ENCODE measurements around the gene NCAN. TPM values are rescaled to one million over a fixed set of nuclear protein-coding genes. Genes with fewer than 3 reads are reported as not detected.

NCAN gene
- total RNA-seq, 1 experiment from 2014 or later = 3.0 TPM

DNA sequence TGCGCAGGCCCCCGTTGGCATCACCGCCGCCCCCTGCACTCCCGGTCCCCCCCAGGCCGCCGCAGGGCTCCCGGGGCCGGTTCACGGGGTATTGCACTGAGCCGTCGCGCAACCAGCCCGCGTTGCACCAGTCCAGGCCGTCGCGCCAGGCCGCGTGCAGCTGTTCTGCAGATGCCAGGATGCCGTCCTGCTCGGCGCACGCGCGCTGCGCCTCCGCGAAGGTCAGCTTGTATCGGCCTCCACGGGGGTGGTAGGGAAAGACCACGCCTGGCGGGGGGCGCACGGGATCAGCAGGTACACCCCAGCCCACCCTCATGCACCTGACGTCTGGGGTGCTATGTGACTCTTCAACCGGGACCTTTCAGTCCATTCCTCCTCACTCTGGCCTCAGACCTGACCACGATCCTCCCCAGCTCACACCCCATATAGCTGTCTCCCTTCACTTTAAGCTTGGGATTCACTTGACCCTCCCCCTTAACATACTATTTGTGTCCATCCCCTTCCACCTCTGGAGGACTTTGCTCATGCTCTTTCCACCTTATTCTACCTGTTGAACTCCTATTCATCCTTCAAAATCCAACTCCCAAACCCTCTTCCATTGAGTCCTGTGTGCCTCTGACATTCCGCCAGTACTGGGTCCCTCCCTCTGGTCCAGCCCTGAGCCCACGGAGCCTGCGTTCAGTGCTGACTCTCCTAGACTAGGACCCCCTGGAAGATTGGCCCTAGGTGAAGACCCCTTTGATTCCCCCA is 47.0 kb downstream of the NCAN start (continued):
- TF ChIP-seq, protein P1, sequence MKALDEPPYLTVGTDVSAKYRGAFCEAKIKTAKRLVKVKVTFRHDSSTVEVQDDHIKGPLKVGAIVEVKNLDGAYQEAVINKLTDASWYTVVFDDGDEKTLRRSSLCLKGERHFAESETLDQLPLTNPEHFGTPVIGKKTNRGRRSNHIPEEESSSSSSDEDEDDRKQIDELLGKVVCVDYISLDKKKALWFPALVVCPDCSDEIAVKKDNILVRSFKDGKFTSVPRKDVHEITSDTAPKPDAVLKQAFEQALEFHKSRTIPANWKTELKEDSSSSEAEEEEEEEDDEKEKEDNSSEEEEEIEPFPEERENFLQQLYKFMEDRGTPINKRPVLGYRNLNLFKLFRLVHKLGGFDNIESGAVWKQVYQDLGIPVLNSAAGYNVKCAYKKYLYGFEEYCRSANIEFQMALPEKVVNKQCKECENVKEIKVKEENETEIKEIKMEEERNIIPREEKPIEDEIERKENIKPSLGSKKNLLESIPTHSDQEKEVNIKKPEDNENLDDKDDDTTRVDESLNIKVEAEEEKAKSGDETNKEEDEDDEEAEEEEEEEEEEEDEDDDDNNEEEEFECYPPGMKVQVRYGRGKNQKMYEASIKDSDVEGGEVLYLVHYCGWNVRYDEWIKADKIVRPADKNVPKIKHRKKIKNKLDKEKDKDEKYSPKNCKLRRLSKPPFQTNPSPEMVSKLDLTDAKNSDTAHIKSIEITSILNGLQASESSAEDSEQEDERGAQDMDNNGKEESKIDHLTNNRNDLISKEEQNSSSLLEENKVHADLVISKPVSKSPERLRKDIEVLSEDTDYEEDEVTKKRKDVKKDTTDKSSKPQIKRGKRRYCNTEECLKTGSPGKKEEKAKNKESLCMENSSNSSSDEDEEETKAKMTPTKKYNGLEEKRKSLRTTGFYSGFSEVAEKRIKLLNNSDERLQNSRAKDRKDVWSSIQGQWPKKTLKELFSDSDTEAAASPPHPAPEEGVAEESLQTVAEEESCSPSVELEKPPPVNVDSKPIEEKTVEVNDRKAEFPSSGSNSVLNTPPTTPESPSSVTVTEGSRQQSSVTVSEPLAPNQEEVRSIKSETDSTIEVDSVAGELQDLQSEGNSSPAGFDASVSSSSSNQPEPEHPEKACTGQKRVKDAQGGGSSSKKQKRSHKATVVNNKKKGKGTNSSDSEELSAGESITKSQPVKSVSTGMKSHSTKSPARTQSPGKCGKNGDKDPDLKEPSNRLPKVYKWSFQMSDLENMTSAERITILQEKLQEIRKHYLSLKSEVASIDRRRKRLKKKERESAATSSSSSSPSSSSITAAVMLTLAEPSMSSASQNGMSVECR (CRISPR knock-in tag; IDR thresholded peaks at IDR 0.05; ENCODE audit: borderline replicate concordance) = no peak
- TF ChIP-seq ZNF263 (CRISPR knock-in tag; IDR thresholded peaks at IDR 0.05; ENCODE audit: low read depth) = no peak
- TF ChIP-seq, protein P2, sequence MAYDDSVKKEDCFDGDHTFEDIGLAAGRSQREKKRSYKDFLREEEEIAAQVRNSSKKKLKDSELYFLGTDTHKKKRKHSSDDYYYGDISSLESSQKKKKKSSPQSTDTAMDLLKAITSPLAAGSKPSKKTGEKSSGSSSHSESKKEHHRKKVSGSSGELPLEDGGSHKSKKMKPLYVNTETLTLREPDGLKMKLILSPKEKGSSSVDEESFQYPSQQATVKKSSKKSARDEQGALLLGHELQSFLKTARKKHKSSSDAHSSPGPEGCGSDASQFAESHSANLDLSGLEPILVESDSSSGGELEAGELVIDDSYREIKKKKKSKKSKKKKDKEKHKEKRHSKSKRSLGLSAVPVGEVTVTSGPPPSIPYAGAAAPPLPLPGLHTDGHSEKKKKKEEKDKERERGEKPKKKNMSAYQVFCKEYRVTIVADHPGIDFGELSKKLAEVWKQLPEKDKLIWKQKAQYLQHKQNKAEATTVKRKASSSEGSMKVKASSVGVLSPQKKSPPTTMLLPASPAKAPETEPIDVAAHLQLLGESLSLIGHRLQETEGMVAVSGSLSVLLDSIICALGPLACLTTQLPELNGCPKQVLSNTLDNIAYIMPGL (CRISPR knock-in tag; IDR thresholded peaks at IDR 0.05) = no peak
- TF ChIP-seq, protein P3, sequence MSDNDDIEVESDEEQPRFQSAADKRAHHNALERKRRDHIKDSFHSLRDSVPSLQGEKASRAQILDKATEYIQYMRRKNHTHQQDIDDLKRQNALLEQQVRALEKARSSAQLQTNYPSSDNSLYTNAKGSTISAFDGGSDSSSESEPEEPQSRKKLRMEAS (CRISPR knock-in tag; IDR thresholded peaks at IDR 0.05) = no peak
- TF ChIP-seq, protein P4, sequence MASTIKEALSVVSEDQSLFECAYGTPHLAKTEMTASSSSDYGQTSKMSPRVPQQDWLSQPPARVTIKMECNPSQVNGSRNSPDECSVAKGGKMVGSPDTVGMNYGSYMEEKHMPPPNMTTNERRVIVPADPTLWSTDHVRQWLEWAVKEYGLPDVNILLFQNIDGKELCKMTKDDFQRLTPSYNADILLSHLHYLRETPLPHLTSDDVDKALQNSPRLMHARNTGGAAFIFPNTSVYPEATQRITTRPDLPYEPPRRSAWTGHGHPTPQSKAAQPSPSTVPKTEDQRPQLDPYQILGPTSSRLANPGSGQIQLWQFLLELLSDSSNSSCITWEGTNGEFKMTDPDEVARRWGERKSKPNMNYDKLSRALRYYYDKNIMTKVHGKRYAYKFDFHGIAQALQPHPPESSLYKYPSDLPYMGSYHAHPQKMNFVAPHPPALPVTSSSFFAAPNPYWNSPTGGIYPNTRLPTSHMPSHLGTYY (CRISPR knock-in tag; IDR thresholded peaks at IDR 0.05) = no peak
- no peak for TF ChIP-seq SP1 (CRISPR knock-in tag; conservative IDR thresholded peaks at IDR 0.05)

DNA sequence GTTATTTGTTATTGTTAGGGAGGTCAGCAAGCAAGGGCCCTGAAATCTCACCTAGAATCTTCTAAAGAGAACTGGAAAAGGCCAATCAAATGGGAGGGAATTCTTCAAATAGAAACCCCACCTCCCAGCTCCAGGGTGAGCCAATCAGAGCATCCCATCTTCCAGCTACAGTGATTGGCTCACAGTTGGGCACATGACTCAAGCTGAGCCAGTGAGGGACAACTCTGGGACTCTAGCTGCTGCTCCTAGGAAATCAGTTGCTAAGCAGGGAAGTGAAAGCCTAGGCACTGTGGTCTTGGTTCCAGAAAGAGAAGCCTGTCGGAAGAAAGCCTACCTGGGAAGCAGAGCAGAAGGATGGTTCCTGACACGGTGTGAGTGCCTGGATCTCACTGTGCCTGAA is 48.0 kb downstream of the NCAN start:
- TF ChIP-seq, protein P5, sequence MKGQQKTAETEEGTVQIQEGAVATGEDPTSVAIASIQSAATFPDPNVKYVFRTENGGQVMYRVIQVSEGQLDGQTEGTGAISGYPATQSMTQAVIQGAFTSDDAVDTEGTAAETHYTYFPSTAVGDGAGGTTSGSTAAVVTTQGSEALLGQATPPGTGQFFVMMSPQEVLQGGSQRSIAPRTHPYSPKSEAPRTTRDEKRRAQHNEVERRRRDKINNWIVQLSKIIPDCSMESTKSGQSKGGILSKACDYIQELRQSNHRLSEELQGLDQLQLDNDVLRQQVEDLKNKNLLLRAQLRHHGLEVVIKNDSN (CRISPR knock-in tag; IDR thresholded peaks at IDR 0.05) = peak; percentile 88
- TF ChIP-seq, protein P6, sequence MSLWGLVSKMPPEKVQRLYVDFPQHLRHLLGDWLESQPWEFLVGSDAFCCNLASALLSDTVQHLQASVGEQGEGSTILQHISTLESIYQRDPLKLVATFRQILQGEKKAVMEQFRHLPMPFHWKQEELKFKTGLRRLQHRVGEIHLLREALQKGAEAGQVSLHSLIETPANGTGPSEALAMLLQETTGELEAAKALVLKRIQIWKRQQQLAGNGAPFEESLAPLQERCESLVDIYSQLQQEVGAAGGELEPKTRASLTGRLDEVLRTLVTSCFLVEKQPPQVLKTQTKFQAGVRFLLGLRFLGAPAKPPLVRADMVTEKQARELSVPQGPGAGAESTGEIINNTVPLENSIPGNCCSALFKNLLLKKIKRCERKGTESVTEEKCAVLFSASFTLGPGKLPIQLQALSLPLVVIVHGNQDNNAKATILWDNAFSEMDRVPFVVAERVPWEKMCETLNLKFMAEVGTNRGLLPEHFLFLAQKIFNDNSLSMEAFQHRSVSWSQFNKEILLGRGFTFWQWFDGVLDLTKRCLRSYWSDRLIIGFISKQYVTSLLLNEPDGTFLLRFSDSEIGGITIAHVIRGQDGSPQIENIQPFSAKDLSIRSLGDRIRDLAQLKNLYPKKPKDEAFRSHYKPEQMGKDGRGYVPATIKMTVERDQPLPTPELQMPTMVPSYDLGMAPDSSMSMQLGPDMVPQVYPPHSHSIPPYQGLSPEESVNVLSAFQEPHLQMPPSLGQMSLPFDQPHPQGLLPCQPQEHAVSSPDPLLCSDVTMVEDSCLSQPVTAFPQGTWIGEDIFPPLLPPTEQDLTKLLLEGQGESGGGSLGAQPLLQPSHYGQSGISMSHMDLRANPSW (CRISPR knock-in tag; conservative IDR thresholded peaks at IDR 0.05; ENCODE audit: low read depth) = no peak
- TF ChIP-seq NFYB (CRISPR knock-in tag; conservative IDR thresholded peaks at IDR 0.05; ENCODE audit: low read depth) = peak; percentile 80
- TF ChIP-seq, protein P7, sequence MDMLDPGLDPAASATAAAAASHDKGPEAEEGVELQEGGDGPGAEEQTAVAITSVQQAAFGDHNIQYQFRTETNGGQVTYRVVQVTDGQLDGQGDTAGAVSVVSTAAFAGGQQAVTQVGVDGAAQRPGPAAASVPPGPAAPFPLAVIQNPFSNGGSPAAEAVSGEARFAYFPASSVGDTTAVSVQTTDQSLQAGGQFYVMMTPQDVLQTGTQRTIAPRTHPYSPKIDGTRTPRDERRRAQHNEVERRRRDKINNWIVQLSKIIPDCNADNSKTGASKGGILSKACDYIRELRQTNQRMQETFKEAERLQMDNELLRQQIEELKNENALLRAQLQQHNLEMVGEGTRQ (CRISPR knock-in tag; IDR thresholded peaks at IDR 0.05) = peak; percentile 93
- ChIA-PET CTCF (interaction anchor here (0.9 to 2.4 kb wide), 10 partner anchors 13 to 90 kb away, joined by 3 to 10 read pairs (median 4); partner anchors contain the start of genes MEF2B and TM6SF2), POLR2A (no interaction called here)
- Mint-ChIP-seq H3K4me3 (peak overlapping the region; percentile 45; the same call in 1 of the 2 replicates), H3K4me1 (peaks cover 22% of the 10 kb centered on the region), H3K9me3 (no peaks in the 10 kb centered on the region), H3K36me3 (0 out of 2 replicates have a peak, but pooled peaks cover 3% of the 10 kb centered on the region), H3K27me3 (ENCODE audit: low read depth) (peaks cover 54% of the 10 kb centered on the region), H3K27ac (no peak overlapping the region)
- DNase-seq (ENCODE audit: low spot score) (peak; percentile 53), ATAC-seq (peak; percentile 77)
